Liver (tissue), 9 donors: ENCODE data around the gene ZNF729. TPM values are rescaled to one million over a fixed set of nuclear protein-coding genes. Genes with fewer than 3 reads are reported as not detected.

Experiments used
- DNase-seq: peaks from one replicate; pipeline ENCODE4 v3.0.0-alpha.2; 2017; ENCODE audit warnings: low spot score
- H3K27ac ChIP-seq, 2 donors: one replicate each; pipeline ENCODE4 v1.7.0; 2013; ENCODE audit warnings: inconsistent platforms in 2 of 2, low read length in 2 of 2, control low read depth in 1 of 2, low read depth in 1 of 2, mild to moderate bottlenecking in 1 of 2
- H3K27me3 ChIP-seq, 4 donors: one replicate each; pipeline versions ENCODE4 v1.6.1 to v1.7.0; 2013; ENCODE audit warnings: low read length in 3 of 4, inconsistent platforms in 1 of 4, mild to moderate bottlenecking in 1 of 4, moderate library complexity in 1 of 4; ENCODE audit not compliant: control insufficient read depth in 4 of 4, insufficient read depth in 4 of 4
- H3K36me3 ChIP-seq, 4 donors: one replicate each; pipeline versions ENCODE4 v1.6.1 to v1.7.0; 2013; ENCODE audit warnings: low read length in 3 of 4, mild to moderate bottlenecking in 3 of 4, low read depth in 1 of 4, moderate library complexity in 1 of 4; ENCODE audit not compliant: control insufficient read depth in 4 of 4, insufficient read depth in 3 of 4
- H3K4me1 ChIP-seq, 4 donors: one replicate each; pipeline versions ENCODE4 v1.6.1 to v1.7.0; 2013; ENCODE audit warnings: low read length in 3 of 4, mild to moderate bottlenecking in 3 of 4, moderate library complexity in 1 of 4; ENCODE audit not compliant: control insufficient read depth in 4 of 4, insufficient read depth in 4 of 4
- H3K4me3 ChIP-seq, 3 donors: one replicate each; pipeline versions ENCODE4 v1.6.1 to v1.7.0; 2013; ENCODE audit warnings: low read length in 3 of 3, control low read depth in 1 of 3, low read depth in 1 of 3, mild to moderate bottlenecking in 1 of 3
- H3K9ac ChIP-seq, 2 donors: one replicate each; pipeline ENCODE4 v1.7.0; 2013; ENCODE audit warnings: low read length in 2 of 2, mild to moderate bottlenecking in 2 of 2, moderate library complexity in 2 of 2, control low read depth in 1 of 2, low read depth in 1 of 2
- H3K9me3 ChIP-seq, 4 donors: one replicate each; pipeline versions ENCODE4 v1.6.1 to v1.7.0; 2013; ENCODE audit warnings: low read length in 3 of 4; ENCODE audit not compliant: control insufficient read depth in 4 of 4
- EGR1 ChIP-seq, 2 donors: IDR thresholded peaks; 2 replicates each; pipeline ENCODE4 v1.6.1; 2016 to 2018; ENCODE audit warnings: antibody characterized with exemption in 2 of 2, low read depth in 2 of 2
- FOXA1 ChIP-seq: IDR thresholded peaks from 2 replicates; pipeline ENCODE4 v1.6.1; 2016; ENCODE audit warnings: antibody characterized with exemption
- GABPA ChIP-seq, 2 donors: IDR thresholded peaks in 1 of 2; conservative IDR thresholded peaks in 1 of 2; 2 replicates each; pipeline ENCODE4 v1.6.1; 2016; ENCODE audit warnings: antibody characterized with exemption in 2 of 2, mild to moderate bottlenecking in 1 of 2, moderate library complexity in 1 of 2
- HNF4A ChIP-seq, 2 donors: conservative IDR thresholded peaks; 2 replicates each; pipeline ENCODE4 v1.6.1; 2016; ENCODE audit warnings: antibody characterized with exemption in 2 of 2, mild to moderate bottlenecking in 2 of 2
- HNF4G ChIP-seq: IDR thresholded peaks from 2 replicates; pipeline ENCODE4 v1.6.1; 2016; ENCODE audit warnings: antibody characterized with exemption
- JUND ChIP-seq, 2 donors: IDR thresholded peaks; 2 replicates each; pipeline ENCODE4 v1.6.1; 2016; ENCODE audit warnings: antibody characterized with exemption in 2 of 2
- NR2F2 ChIP-seq: IDR thresholded peaks from 2 replicates; pipeline ENCODE4 v1.6.1; 2016; ENCODE audit warnings: antibody characterized with exemption
- RAD21 ChIP-seq, 2 donors: IDR thresholded peaks; 2 replicates each; pipeline ENCODE4 v1.6.1; 2016; ENCODE audit warnings: antibody characterized with exemption in 2 of 2, mild to moderate bottlenecking in 2 of 2
- RXRA ChIP-seq, 2 donors: IDR thresholded peaks; 2 replicates each; pipeline ENCODE4 v1.6.1; 2017 to 2018; ENCODE audit warnings: antibody characterized with exemption in 2 of 2, mild to moderate bottlenecking in 1 of 2
- SP1 ChIP-seq: IDR thresholded peaks from 2 replicates; pipeline ENCODE4 v1.6.1; 2018; ENCODE audit warnings: antibody characterized with exemption, mild to moderate bottlenecking
- TAF1 ChIP-seq: conservative IDR thresholded peaks from 2 replicates; pipeline ENCODE4 v1.6.1; 2016; ENCODE audit warnings: antibody characterized with exemption, mild to moderate bottlenecking
- YY1 ChIP-seq: IDR thresholded peaks from 2 replicates; pipeline ENCODE4 v1.6.1; 2016; ENCODE audit warnings: antibody characterized with exemption, mild to moderate bottlenecking
- polyA plus RNA-seq, 2 donors: library from polyadenylated mRNA; stranded (reverse) in 1 of 2; unstranded in 1 of 2; fragments of 200-250 nt in 1 of 2; fragments of >200 nt in 1 of 2; fragmentation: Nextera tagmentation in 1 of 2; extraction: Ambion mirVana in 1 of 2; gene quantifications; one replicate each; pipeline versions ENCODE4 v1.2.1 to v1.2.3, GENCODE V29; 2013 to 2015
- total RNA-seq, 2 donors: library from RNA; depleted of rRNA; stranded (reverse); fragments of >200 nt; gene quantifications; one replicate each; pipeline ENCODE4 v1.2.3, GENCODE V29; 2014
- TF ChIP-seq, protein P1 (sequence below): IDR thresholded peaks from 2 replicates; pipeline ENCODE4 v1.6.1; 2016; ENCODE audit warnings: antibody characterized with exemption, mild to moderate bottlenecking
- TF ChIP-seq, protein P2 (sequence below): fragments of 150-350 bp; IDR thresholded peaks from 2 replicates; pipeline ENCODE4 v1.5.1; 2017; ENCODE audit warnings: improper control_type of control experiment, low read depth, low read length; ENCODE audit not compliant: missing input control
- TF ChIP-seq, protein P3 (sequence below): IDR thresholded peaks from 2 replicates; pipeline ENCODE4 v1.6.1; 2016; ENCODE audit warnings: antibody characterized with exemption
- TF ChIP-seq, protein P4 (sequence below): IDR thresholded peaks from 2 replicates; pipeline ENCODE4 v1.6.1; 2016; ENCODE audit warnings: antibody characterized with exemption
- TF ChIP-seq, protein P5 (sequence below): IDR thresholded peaks from 2 replicates; pipeline ENCODE4 v1.6.1; 2016; ENCODE audit warnings: antibody characterized with exemption
- donor health status: healthy.
- donor health status: healthy.
- donor health status: healthy.
- donor health status: healthy.
- donor health status: healthy.

Gene ZNF729
- total and polyA plus RNA-seq, 4 donors: not detected

DNA sequence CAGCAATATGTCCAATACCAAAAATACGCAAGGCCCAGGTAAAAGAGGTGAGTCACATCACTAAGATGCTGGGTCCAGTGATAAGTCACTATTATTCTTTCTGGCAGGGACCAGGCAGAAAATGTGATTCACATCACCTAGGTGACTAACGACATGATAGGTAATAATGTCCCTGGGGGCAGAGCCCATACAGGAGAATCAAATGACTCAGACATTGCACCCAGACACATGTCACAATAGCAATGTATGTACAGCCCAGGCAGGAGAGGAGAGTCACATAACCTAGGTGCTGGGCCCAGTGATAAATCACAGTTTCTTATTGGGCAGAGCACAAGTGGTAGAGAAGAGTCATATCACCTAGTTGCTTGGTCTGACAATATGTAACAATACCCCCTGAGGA lies 28.9 kb upstream of the ZNF729 start (continued):
- TF ChIP-seq, protein P1, sequence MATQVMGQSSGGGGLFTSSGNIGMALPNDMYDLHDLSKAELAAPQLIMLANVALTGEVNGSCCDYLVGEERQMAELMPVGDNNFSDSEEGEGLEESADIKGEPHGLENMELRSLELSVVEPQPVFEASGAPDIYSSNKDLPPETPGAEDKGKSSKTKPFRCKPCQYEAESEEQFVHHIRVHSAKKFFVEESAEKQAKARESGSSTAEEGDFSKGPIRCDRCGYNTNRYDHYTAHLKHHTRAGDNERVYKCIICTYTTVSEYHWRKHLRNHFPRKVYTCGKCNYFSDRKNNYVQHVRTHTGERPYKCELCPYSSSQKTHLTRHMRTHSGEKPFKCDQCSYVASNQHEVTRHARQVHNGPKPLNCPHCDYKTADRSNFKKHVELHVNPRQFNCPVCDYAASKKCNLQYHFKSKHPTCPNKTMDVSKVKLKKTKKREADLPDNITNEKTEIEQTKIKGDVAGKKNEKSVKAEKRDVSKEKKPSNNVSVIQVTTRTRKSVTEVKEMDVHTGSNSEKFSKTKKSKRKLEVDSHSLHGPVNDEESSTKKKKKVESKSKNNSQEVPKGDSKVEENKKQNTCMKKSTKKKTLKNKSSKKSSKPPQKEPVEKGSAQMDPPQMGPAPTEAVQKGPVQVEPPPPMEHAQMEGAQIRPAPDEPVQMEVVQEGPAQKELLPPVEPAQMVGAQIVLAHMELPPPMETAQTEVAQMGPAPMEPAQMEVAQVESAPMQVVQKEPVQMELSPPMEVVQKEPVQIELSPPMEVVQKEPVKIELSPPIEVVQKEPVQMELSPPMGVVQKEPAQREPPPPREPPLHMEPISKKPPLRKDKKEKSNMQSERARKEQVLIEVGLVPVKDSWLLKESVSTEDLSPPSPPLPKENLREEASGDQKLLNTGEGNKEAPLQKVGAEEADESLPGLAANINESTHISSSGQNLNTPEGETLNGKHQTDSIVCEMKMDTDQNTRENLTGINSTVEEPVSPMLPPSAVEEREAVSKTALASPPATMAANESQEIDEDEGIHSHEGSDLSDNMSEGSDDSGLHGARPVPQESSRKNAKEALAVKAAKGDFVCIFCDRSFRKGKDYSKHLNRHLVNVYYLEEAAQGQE: no peak
- TF ChIP-seq HNF4G (no peak), SP1 (no peak)

DNA sequence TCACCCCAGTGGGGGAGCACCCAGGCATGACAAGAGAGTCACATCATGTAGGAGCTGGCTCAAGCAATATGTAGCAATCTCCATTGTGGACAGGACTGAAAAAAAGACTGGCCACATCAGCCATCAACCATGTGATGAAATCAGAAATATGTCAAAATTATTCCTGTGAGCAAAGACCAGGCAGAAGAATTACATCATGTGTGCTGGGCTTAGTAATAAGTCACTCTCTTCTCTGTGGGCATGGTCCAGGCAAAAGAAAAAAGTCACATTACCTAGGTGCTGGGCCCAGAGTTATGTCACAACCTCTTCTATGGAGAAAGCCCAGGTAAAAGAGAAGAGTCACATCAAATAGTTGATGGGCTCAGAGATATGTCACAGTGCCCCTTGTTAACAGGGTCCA lies 28.3 kb upstream of the ZNF729 start:
- no peaks in the 10 kb centered on the region for H3K36me3 ChIP-seq
- no peaks in the 10 kb centered on the region for H3K4me1 ChIP-seq
- H3K9ac ChIP-seq: no peak overlapping the region
- no peak for DNase-seq
- TF ChIP-seq RXRA (IDR thresholded peaks at IDR 0.05) (no peak), HNF4G (no peak), HNF4A (conservative IDR thresholded peaks at IDR 0.05) (no peak), NR2F2 (no peak), YY1 (no peak), EGR1 (IDR thresholded peaks at IDR 0.05; ENCODE audit: low read depth in 2 of 2) (no peak), TAF1 (no peak), JUND (IDR thresholded peaks at IDR 0.05) (no peak), FOXA1 (no peak), RAD21 (IDR thresholded peaks at IDR 0.05) (no peak), GABPA (IDR thresholded peaks at IDR 0.05 in 1 of 2, conservative IDR thresholded peaks at IDR 0.05 in 1 of 2) (no peak), SP1 (no peak)
- TF ChIP-seq, protein P1: no peak
- TF ChIP-seq, protein P2, sequence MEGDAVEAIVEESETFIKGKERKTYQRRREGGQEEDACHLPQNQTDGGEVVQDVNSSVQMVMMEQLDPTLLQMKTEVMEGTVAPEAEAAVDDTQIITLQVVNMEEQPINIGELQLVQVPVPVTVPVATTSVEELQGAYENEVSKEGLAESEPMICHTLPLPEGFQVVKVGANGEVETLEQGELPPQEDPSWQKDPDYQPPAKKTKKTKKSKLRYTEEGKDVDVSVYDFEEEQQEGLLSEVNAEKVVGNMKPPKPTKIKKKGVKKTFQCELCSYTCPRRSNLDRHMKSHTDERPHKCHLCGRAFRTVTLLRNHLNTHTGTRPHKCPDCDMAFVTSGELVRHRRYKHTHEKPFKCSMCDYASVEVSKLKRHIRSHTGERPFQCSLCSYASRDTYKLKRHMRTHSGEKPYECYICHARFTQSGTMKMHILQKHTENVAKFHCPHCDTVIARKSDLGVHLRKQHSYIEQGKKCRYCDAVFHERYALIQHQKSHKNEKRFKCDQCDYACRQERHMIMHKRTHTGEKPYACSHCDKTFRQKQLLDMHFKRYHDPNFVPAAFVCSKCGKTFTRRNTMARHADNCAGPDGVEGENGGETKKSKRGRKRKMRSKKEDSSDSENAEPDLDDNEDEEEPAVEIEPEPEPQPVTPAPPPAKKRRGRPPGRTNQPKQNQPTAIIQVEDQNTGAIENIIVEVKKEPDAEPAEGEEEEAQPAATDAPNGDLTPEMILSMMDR: no peak
- TF ChIP-seq, protein P3, sequence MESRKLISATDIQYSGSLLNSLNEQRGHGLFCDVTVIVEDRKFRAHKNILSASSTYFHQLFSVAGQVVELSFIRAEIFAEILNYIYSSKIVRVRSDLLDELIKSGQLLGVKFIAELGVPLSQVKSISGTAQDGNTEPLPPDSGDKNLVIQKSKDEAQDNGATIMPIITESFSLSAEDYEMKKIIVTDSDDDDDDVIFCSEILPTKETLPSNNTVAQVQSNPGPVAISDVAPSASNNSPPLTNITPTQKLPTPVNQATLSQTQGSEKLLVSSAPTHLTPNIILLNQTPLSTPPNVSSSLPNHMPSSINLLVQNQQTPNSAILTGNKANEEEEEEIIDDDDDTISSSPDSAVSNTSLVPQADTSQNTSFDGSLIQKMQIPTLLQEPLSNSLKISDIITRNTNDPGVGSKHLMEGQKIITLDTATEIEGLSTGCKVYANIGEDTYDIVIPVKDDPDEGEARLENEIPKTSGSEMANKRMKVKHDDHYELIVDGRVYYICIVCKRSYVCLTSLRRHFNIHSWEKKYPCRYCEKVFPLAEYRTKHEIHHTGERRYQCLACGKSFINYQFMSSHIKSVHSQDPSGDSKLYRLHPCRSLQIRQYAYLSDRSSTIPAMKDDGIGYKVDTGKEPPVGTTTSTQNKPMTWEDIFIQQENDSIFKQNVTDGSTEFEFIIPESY: no peak
- TF ChIP-seq, protein P4, sequence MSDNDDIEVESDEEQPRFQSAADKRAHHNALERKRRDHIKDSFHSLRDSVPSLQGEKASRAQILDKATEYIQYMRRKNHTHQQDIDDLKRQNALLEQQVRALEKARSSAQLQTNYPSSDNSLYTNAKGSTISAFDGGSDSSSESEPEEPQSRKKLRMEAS: no peak
- TF ChIP-seq, protein P5, sequence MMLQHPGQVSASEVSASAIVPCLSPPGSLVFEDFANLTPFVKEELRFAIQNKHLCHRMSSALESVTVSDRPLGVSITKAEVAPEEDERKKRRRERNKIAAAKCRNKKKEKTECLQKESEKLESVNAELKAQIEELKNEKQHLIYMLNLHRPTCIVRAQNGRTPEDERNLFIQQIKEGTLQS: no peak
- no peak overlapping the region for H3K27ac ChIP-seq
- H3K4me3 ChIP-seq: no peak overlapping the region
- H3K27me3 ChIP-seq: no peaks in the 10 kb centered on the region
- H3K9me3 ChIP-seq: peaks cover under 1 to 12% (median 9%) of the 10 kb centered on the region in 4 donors
